ENCODE measurements around the gene POU2AF1. TPM values are rescaled to one million over a fixed set of nuclear protein-coding genes. Genes with fewer than 3 reads are reported as not detected.

Gene POU2AF1, protein sequence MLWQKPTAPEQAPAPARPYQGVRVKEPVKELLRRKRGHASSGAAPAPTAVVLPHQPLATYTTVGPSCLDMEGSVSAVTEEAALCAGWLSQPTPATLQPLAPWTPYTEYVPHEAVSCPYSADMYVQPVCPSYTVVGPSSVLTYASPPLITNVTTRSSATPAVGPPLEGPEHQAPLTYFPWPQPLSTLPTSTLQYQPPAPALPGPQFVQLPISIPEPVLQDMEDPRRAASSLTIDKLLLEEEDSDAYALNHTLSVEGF
- total RNA-seq (2021) (0.07 to 0.27 TPM (median 0.22 TPM) in 3 replicates), Bru-seq, nascent RNA (percentile 7 among the genes with signal in this experiment)
- long read RNA-seq, experiment 1 = 0 reads
- long read RNA-seq, experiment 2 = 0 reads
- long read RNA-seq, experiment 3 = 0 reads

DNA sequence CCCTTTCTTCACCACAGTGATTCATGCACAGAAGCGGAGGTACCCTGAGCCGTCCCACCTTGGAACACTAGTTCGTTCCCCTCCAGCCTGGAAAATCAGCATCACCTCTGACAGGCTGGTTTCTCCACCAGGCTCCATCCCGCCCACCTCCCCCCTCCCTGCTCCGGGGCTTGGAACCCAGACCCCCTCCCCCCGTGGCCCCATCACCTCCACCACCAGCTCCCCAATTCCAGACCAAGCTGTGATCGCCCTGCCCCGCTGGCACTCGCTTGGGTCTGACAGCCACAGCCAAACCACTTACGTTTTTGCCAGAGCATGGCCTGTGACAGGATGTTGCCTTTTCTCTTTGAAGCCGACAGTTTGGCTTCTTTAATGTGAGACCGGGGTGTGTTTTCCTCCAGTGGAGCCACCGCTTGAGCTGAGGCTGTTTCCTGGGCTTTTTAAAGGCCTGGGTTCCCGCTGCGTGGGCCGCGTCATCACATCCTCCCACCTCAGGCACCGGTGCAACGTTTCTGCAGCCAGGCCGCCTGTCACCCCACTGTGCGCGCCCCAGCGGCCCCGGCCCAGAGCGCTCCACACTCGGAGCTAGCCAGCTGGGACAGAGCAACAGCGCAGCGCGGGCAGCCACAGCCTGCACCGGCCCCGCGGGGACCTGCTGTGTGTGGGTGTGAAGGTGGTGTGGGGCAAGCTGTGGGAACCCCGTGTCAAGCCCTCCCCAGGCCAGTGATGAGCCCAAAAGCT is at the start of gene POU2AF1:
TSS of gene POU2AF1 (minus strand) at position 415 of the 741 bp plus-strand sequence. CDS start at position 317, 98 bp downstream.
- ChIA-PET POLR2A (no interaction called here), CTCF (interaction anchor here (1.1 kb wide), 1 partner anchor 50 kb away, joined by 3 read pairs; no protein-coding TSS in a partner anchor)
- Mint-ChIP-seq H3K36me3 (no peaks in the 10 kb centered on the region), H3K27me3 (ENCODE audit: low read depth) (no peaks in the 10 kb centered on the region), H3K4me3 (no peak within 1 kb of the TSS), H3K9me3 (no peaks in the 10 kb centered on the region), H3K27ac (no peak within 1 kb of the TSS), H3K4me1 (0 out of 2 replicates have a peak, but pooled peaks cover 5% of the 10 kb centered on the region)
- no peak for TF ChIP-seq TP53 (CRISPR knock-in tag; IDR thresholded peaks at IDR 0.05)
- TF ChIP-seq, protein P1, sequence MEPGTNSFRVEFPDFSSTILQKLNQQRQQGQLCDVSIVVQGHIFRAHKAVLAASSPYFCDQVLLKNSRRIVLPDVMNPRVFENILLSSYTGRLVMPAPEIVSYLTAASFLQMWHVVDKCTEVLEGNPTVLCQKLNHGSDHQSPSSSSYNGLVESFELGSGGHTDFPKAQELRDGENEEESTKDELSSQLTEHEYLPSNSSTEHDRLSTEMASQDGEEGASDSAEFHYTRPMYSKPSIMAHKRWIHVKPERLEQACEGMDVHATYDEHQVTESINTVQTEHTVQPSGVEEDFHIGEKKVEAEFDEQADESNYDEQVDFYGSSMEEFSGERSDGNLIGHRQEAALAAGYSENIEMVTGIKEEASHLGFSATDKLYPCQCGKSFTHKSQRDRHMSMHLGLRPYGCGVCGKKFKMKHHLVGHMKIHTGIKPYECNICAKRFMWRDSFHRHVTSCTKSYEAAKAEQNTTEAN (CRISPR knock-in tag; IDR thresholded peaks at IDR 0.05) = no peak
- no peak for TF ChIP-seq KAT7 (CRISPR knock-in tag; IDR thresholded peaks at IDR 0.05; ENCODE audit: borderline replicate concordance)
- TF ChIP-seq, protein P2, sequence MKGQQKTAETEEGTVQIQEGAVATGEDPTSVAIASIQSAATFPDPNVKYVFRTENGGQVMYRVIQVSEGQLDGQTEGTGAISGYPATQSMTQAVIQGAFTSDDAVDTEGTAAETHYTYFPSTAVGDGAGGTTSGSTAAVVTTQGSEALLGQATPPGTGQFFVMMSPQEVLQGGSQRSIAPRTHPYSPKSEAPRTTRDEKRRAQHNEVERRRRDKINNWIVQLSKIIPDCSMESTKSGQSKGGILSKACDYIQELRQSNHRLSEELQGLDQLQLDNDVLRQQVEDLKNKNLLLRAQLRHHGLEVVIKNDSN (CRISPR knock-in tag; IDR thresholded peaks at IDR 0.05) = no peak
- TF ChIP-seq FOXP1 (CRISPR knock-in tag; IDR thresholded peaks at IDR 0.05; ENCODE audit: borderline replicate concordance) = 0 out of 2 replicates have a peak, but pooled peaks have one; percentile 6
- TF ChIP-seq JAZF1 (CRISPR knock-in tag; IDR thresholded peaks at IDR 0.05) = no peak
- no peak for TF ChIP-seq ZNF219 (CRISPR knock-in tag; IDR thresholded peaks at IDR 0.05; ENCODE audit: borderline replicate concordance)
- TF ChIP-seq ESRRA (CRISPR knock-in tag; IDR thresholded peaks at IDR 0.05; ENCODE audit: borderline replicate concordance) = no peak
- TF ChIP-seq ZBTB21 (CRISPR knock-in tag; IDR thresholded peaks at IDR 0.05; ENCODE audit: borderline replicate concordance) = 0 out of 2 replicates have a peak, but pooled peaks have one; percentile 42
- TF ChIP-seq, protein P3, sequence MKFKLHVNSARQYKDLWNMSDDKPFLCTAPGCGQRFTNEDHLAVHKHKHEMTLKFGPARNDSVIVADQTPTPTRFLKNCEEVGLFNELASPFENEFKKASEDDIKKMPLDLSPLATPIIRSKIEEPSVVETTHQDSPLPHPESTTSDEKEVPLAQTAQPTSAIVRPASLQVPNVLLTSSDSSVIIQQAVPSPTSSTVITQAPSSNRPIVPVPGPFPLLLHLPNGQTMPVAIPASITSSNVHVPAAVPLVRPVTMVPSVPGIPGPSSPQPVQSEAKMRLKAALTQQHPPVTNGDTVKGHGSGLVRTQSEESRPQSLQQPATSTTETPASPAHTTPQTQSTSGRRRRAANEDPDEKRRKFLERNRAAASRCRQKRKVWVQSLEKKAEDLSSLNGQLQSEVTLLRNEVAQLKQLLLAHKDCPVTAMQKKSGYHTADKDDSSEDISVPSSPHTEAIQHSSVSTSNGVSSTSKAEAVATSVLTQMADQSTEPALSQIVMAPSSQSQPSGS (CRISPR knock-in tag; IDR thresholded peaks at IDR 0.05; ENCODE audit: borderline replicate concordance, low read depth) = no peak
- ATAC-seq (peak; percentile 91), DNase-seq (ENCODE audit: low spot score) (peak; percentile 45)

DNA sequence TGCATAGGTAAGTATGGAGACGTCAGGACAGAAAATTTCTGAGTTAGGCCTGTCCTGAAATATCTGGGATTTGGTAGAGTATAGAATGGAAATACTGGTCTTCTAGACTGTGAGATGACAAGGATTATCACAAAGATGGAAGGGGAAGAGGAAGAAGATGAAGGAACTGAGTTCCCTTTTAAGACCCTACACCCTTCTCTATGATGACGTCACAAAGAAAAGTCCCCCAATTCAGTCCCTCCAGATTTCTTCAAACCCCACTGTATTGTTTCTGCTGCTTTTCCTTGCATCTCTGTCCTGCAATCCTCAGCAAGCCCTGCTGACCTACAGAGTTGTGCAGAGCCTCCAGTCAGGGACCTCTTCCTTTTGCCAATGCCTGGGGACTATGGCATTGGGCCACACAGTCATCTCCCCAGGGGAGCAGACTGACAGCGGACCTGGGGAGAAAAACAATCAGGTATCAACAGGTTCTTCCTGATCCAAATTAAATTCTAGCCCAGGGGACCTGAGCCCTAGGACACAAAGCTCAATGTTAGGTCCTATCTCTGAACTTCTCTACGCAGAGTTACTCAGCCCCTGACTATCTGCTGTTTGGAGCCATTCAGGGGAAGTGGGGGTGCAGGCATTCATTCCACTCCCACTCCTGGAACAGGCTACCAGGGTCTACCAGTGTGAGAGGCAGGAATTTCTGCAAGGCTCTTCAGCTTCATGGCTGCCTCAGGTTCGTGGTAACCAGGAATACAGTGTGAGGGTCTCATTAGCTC is 49.2 kb upstream of the POU2AF1 start:
- no peaks in the 10 kb centered on the region for H3K9me3 Mint-ChIP-seq
- ATAC-seq (no peak), DNase-seq (ENCODE audit: low spot score) (no peak)
- no peaks in the 10 kb centered on the region for H3K36me3 Mint-ChIP-seq
- TF ChIP-seq ETV6 (CRISPR knock-in tag; IDR thresholded peaks at IDR 0.05) (no peak), SMAD3 (CRISPR knock-in tag; IDR thresholded peaks at IDR 0.05; ENCODE audit: borderline replicate concordance) (no peak), ZNF396 (CRISPR knock-in tag; IDR thresholded peaks at IDR 0.05; ENCODE audit: borderline replicate concordance) (no peak)
- TF ChIP-seq, protein P4, sequence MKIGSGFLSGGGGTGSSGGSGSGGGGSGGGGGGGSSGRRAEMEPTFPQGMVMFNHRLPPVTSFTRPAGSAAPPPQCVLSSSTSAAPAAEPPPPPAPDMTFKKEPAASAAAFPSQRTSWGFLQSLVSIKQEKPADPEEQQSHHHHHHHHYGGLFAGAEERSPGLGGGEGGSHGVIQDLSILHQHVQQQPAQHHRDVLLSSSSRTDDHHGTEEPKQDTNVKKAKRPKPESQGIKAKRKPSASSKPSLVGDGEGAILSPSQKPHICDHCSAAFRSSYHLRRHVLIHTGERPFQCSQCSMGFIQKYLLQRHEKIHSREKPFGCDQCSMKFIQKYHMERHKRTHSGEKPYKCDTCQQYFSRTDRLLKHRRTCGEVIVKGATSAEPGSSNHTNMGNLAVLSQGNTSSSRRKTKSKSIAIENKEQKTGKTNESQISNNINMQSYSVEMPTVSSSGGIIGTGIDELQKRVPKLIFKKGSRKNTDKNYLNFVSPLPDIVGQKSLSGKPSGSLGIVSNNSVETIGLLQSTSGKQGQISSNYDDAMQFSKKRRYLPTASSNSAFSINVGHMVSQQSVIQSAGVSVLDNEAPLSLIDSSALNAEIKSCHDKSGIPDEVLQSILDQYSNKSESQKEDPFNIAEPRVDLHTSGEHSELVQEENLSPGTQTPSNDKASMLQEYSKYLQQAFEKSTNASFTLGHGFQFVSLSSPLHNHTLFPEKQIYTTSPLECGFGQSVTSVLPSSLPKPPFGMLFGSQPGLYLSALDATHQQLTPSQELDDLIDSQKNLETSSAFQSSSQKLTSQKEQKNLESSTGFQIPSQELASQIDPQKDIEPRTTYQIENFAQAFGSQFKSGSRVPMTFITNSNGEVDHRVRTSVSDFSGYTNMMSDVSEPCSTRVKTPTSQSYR (CRISPR knock-in tag; IDR thresholded peaks at IDR 0.05) = no peak
- H3K4me3 Mint-ChIP-seq = no peak overlapping the region
- ChIA-PET POLR2A (no interaction called here), CTCF (interaction anchor here (0.8 to 2.5 kb wide), 28 partner anchors 10 to 965 kb away, joined by 3 to 26 read pairs (median 4); partner anchors contain the start of genes POU2AF1 and POU2AF3)
- H3K27me3 Mint-ChIP-seq (ENCODE audit: low read depth) = no peaks in the 10 kb centered on the region
- peaks cover 20% of the 10 kb centered on the region for H3K4me1 Mint-ChIP-seq
- no peak overlapping the region for H3K27ac Mint-ChIP-seq
